Fibroblast of mammary gland (primary cell): ENCODE measurements around the gene HOXD9.

ENCODE experiments used
- DNase-seq: peaks from one replicate; pipeline ENCODE4 v3.0.0-alpha.2; 2010; ENCODE audit warnings: low read depth
- H3K4me3 ChIP-seq: 2 replicates; pipeline ENCODE4 v1.5.1; 2011; ENCODE audit warnings: low read depth, mild to moderate bottlenecking, low read length, moderate library complexity; ENCODE audit not compliant: control insufficient read depth
- CTCF ChIP-seq: conservative IDR thresholded peaks from 2 replicates; pipeline ENCODE4 v1.5.1; 2011; ENCODE audit warnings: low read depth, low read length, inconsistent platforms; ENCODE audit not compliant: control insufficient read depth, insufficient read depth

HOXD9 gene

GRCh38 chr2:176124110-176124946 lies 1.8 kb downstream of the HOXD9 start:
- TF ChIP-seq CTCF, result no peak
- no peak for DNase-seq
- H3K4me3 ChIP-seq, result no peak overlapping the region

GRCh38 chr2:176124947-176125771 lies 2.6 kb downstream of the HOXD9 start:
- TF ChIP-seq CTCF, result no peak
- H3K4me3 ChIP-seq, result no peak overlapping the region

GRCh38 chr2:176125772-176126054 lies 3.2 kb downstream of the HOXD9 start:
- no peak overlapping the region for H3K4me3 ChIP-seq
- TF ChIP-seq CTCF, result no peak
- DNase-seq, result no peak

More at GRCh38 chr2:176124947-176125771, 2.6 kb downstream of the HOXD9 start:
- DNase-seq, result no peak

- H3K4me3 ChIP-seq, result peak overlapping the region; percentile 21
- peak; percentile 81 for TF ChIP-seq CTCF
- peak; percentile 76 for DNase-seq
Measured at GRCh38 chr2:176126929-176127773, 4.6 kb downstream of the HOXD9 start.

- H3K4me3 ChIP-seq, result peak overlapping the region; percentile 56
Measured at GRCh38 chr2:176127774-176128072, 5.2 kb downstream of the HOXD9 start.

More at GRCh38 chr2:176127774-176128072, 5.2 kb downstream of the HOXD9 start:
- DNase-seq, result no peak
- TF ChIP-seq CTCF, result no peak
